IPS-18c (cell line): Measurements from ENCODE around the gene RBAK.
A peak's percentile ranks its signal among the peaks of the same experiment; 100 is the strongest.
"Not testable (repeated sequence)": the region's sequence is repeated elsewhere in the genome, so short reads cannot be mapped to it uniquely, and the experiment has no call there.

Experiments
- H3K4me3 ChIP-seq: 2 replicates; pipeline ENCODE4 v1.7.0; 2013; ENCODE audit warnings: low read depth, mild to moderate bottlenecking, low read length, moderate library complexity; ENCODE audit not compliant: insufficient read depth
- H3K9me3 ChIP-seq: one replicate; pipeline ENCODE4 v1.6.1; 2013; ENCODE audit warnings: mild to moderate bottlenecking, low read length, moderate library complexity; ENCODE audit not compliant: control insufficient read depth, insufficient read depth

Gene RBAK

DNA sequence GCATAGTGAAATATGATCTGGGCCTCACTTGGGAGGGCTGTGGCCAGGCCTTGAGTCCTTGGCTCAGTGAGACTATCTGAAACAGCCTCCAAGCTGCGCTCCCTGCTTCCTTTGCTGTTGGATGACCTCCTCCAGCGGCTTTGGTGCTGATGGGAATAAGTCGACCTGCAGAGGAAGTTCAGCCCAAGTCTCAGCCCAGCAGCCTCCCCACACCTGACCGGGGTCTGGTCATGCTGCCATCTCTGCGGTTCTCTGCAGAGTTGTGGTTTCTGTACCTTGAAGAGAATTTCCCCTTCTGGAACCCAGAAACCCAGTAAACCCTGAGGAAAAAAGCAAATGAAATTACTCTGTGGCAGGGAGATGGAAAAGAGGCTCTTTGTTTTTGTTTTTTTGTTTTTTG lies 4.6 kb upstream of the RBAK start:
- no peak overlapping the region for H3K4me3 ChIP-seq
- no peaks in the 10 kb centered on the region for H3K9me3 ChIP-seq

DNA sequence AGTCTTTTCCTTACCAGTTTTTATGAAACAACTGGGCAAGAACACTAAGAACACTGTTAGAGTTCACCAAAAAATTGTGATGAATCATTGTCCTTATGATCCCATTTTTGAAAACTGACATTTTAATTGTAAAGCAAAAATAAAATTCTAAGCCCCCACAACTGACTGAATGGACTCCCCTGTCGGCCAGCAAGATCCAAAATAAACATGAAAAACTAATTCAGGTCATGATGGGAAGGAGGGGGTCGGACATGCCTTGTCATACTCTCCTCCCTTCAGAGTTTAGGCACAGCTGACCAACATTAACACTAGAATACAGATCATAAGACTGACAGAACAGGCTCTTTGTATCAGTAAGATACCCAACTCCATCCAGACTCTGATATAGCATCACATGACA lies 2.0 kb upstream of the RBAK start:
- Histone ChIP-seq H3K9me3 (no peaks in the 10 kb centered on the region), H3K4me3 (no peak overlapping the region)

DNA sequence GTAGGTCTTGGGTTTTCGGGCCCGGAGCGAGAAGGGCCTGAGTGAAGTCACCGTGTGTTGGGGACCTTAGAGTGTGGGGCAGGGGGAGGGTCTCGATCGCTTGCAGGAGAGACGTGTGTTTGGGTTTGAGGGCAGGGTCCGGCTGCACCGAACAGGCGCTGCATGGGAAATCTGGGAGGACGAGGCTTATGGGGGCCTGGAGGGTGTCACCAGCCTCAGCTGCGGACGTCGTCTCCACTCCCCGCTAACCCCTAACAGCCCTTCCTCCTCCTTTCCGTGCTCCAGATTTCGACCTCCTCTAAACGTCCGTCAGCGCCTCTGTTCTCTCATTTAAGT lies 705 bp downstream of the RBAK start:
- peak overlapping the region; percentile 84 for H3K4me3 ChIP-seq
- not testable (repeated sequence) for H3K9me3 ChIP-seq

DNA sequence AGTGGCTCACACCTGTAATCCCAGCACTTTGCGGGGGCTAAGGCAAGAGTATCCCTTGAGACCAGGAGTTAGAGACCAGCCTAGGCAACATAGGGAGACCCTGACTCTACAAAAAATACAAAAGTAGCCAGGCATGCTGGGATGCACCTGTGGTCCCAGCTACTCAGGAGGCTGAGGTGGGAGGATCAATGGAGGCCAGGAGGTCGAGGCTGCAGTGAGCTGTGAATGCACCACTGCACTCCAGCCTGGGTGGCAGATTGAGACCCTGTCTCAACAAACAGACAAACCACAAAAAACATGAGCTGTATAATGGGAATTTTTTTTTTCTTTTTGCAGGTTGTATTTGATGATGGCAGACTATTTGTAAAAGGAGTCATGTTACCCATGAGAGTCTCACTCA lies 1.5 kb downstream of the RBAK start:
- H3K9me3 ChIP-seq, H3K4me3 ChIP-seq: not testable (repeated sequence)

DNA sequence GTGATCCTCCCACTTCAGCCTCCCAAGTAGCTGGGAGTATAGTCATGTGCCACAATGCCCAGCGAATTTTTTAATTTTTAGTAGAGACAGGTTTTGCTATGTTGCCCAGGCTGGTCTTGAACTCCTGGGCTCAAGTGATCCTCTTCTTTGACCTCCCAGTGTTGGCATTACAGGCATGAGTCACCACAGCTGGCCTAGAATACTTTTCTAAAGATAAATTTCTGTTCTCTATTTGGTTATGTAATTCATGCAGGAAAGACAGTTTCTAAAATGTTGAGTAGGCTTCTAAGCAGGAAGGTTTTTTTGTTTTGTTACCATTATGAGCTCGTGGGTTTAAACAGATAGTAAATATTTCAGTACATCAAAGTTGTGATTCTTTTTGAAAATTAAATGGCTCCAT lies 5.0 kb downstream of the RBAK start:
- H3K9me3 ChIP-seq, result peaks cover 4% of the 10 kb centered on the region

DNA sequence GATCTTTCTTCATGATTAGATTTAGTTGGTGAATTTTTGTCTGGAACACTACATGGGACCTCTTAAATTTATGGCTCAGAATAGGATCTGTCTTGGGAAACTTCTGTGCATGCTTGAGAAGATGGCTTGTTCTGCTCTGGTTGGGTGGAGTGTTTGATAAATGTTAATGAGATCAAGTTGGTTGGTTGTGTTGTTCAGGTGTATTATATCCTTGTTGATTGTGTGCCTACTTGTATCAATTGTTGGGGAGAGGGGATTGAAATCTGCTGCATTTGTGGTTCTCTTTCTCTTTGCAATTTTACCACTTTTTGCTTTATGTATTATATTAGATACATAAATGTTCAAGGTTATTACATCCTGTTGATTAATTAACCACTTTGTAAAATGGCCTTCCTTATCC lies 6.1 kb downstream of the RBAK start:
- not testable (repeated sequence) for H3K4me3 ChIP-seq

More for the DNA sequence above, 5.0 kb downstream of the RBAK start:
- no peak overlapping the region for H3K4me3 ChIP-seq

DNA sequence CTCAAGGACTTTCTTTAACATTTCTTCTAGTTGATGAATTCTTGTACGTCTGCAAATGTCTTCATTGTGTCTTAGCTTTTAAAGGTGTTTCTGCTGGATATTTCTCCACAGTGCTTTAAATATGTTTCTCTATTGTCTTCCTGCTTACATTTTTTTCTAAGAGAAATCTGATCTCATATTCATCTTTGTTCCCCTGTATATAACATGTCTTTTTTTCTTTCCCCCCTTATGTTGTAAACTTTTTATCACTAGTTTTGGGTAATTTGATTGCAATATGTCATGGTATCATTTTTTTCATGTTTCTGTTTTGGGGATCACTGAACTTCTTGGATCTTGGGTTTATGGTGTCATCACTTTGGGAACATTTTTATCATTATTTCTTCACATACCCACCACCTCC lies 7.5 kb downstream of the RBAK start:
- Histone ChIP-seq H3K4me3 (no peak overlapping the region), H3K9me3 (peaks cover 10% of the 10 kb centered on the region)

More for the DNA sequence above, 6.1 kb downstream of the RBAK start:
- H3K9me3 ChIP-seq, result not testable (repeated sequence)

DNA sequence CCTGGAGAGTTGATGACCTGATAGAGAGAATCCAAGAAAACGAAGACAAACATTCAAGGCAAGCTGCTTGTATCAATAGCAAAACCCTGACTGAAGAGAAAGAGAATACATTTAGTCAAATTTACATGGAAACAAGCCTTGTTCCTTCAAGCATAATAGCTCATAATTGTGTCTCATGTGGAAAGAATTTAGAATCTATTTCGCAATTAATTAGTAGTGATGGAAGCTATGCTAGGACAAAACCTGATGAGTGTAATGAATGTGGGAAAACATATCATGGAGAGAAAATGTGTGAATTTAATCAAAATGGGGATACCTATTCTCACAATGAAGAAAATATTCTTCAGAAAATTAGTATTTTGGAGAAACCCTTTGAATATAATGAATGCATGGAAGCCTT lies 18.0 kb downstream of the RBAK start:
- H3K4me3 ChIP-seq, result 0 out of 2 replicates have a peak overlapping the region, but pooled peaks have one; percentile 17

DNA sequence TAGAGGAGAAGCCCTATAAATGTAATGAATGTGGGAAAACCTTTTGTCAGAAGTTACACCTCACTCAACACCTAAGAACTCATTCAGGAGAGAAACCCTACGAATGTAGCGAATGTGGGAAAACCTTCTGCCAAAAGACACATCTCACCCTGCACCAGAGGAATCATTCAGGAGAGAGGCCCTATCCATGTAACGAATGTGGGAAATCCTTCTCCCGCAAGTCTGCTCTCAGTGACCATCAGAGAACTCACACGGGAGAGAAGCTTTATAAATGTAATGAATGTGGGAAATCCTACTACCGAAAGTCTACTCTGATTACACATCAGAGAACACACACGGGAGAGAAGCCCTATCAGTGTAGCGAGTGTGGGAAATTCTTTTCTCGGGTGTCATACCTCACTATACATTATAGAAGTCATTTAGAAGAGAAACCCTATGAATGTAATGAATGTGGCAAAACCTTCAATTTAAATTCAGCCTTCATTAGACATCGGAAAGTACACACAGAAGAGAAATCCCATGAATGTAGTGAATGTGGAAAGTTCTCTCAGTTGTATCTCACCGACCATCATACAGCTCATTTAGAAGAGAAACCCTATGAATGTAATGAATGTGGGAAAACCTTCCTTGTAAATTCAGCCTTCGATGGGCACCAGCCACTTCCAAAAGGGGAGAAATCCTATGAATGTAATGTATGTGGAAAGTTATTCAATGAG lies 18.9 kb downstream of the RBAK start:
- Histone ChIP-seq H3K9me3 (peaks cover 24% of the 10 kb centered on the region), H3K4me3 (no peak overlapping the region)

More for the DNA sequence above, 18.0 kb downstream of the RBAK start:
- H3K9me3 ChIP-seq, result peaks cover 26% of the 10 kb centered on the region

DNA sequence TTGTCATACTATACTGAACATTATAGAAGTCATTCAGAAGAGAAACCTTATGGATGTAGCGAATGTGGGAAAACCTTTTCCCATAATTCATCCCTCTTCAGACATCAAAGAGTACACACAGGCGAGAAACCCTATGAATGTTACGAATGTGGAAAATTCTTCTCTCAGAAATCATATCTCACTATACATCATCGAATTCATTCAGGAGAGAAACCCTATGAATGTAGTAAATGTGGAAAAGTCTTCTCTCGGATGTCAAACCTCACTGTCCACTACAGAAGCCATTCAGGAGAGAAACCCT lies 19.4 kb downstream of the RBAK start:
- H3K4me3 ChIP-seq, result no peak overlapping the region
- H3K9me3 ChIP-seq, result peaks cover 24% of the 10 kb centered on the region

DNA sequence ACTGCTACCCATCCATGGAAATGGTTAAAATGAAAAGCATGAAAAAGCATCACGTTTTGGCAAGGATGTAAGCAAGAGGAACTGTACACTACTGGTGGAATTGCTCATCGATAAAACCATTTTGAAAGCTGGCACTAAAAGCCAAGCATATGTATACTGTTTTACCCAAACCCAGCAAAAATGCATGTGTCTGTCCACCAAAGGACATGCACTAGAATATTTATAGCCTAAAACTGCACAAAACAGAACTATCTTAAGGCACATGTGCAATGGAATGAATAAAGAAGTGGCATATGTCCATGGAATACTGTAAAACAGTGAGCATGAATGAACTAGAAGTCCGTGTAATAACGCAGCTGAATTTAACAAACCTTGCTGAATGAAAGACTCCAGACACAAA lies 22.9 kb downstream of the RBAK start:
- peaks cover 25% of the 10 kb centered on the region for H3K9me3 ChIP-seq

DNA sequence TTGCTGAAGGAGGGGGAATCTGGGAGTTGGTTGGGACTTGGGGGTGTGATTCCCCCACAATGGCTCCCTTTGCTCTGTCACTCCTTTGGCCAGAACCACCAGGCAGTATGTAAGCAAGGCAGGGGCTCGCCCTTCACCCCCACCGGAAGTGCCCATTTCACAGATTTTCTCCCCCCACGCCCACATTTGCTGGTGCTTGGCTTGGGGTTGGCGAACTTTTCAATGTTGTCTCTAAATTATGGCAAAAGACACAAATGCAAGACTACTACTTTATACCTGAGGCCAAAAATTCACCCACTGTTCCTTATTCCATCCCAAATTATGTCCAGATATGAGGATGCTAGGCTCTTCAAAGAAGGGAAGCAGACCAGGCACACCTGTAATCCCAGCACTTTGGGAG lies 24.5 kb downstream of the RBAK start:
- H3K9me3 ChIP-seq, result peaks cover 13% of the 10 kb centered on the region
- H3K4me3 ChIP-seq, result no peak overlapping the region

More for the DNA sequence above, 22.9 kb downstream of the RBAK start:
- no peak overlapping the region for H3K4me3 ChIP-seq

DNA sequence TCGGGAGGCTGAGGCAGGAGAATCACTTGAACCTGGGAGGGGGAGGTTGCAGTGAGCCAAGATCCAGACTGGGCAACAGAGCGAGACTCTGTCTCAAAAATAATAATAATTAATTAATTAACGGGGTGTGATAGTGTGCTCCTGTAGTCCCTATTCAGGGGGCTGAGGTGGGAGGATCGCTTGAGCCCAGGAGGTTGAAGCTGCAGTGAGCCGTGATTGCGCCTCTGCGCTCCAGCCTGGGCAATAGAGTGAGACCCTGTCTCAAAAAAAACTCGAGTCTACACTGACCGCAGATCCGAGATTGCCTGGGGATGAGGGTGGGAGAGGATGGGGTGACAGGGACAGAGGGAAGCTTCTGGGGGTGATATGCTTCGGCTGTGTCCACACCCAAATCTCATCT lies 29.5 kb downstream of the RBAK start:
- H3K9me3 ChIP-seq, H3K4me3 ChIP-seq: not testable (repeated sequence)

DNA sequence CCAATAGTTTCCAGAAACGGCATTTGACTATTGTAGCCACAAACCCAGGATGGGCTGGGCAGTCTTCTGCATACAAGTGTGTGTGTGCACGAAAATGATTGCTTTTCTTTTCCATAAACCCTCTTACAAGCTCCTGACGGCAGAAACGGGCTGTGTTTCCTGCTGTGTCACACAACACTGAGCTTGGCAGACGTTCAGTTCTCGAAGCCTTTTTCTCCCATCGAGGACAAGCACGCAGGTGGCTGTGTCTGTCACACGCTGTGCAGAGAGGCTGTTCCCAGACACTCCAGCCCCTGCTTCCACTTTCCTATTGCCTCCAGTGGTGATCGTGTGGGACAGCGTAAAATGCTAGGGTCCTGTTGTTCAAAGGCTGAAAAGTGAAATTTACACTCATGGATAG lies 32.1 kb downstream of the RBAK start:
- H3K4me3 ChIP-seq, result no peak overlapping the region
- peaks cover 3% of the 10 kb centered on the region for H3K9me3 ChIP-seq

DNA sequence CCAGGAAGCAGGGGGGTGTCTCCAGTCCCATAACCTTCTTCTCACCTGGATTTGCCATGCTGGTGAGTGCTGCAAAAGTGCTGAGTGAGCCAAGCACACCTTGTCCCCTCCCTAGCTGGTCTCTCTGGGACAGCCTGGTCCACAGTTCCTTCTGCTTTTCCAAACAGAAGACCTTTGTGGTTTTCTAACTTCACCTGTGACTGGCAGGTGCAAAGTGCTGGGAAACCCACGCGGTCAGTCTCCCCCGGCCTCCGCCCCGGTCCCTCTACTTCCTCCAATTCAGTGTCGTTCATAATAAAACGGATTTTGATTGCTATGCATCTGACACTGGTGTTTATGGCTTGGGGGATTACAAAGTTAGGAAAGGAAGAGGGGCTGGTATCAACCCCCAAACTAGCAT lies 37.1 kb downstream of the RBAK start:
- H3K9me3 ChIP-seq, result peaks cover 3% of the 10 kb centered on the region
- H3K4me3 ChIP-seq, result no peak overlapping the region

DNA sequence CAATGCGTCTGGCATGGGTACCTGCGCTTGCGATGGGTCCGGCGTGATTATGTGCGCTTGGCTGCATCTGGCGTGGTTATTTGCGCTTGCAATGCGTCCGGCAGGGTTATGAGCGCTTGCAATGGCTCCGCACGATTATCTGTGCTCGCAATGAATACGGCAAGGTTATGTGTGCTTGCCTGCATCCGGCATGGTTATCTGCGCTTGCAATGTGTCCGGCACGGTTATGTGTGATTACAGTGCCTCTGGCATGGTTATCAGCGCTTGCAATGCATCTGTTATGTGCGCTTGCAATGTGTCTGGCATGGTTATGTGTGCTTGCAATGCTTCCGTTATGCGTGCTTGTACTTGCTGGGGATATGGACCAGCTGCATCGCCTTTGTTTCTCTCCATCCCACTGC lies 37.7 kb downstream of the RBAK start:
- H3K4me3 ChIP-seq, result no peak overlapping the region
- H3K9me3 ChIP-seq, result peaks cover 3% of the 10 kb centered on the region

DNA sequence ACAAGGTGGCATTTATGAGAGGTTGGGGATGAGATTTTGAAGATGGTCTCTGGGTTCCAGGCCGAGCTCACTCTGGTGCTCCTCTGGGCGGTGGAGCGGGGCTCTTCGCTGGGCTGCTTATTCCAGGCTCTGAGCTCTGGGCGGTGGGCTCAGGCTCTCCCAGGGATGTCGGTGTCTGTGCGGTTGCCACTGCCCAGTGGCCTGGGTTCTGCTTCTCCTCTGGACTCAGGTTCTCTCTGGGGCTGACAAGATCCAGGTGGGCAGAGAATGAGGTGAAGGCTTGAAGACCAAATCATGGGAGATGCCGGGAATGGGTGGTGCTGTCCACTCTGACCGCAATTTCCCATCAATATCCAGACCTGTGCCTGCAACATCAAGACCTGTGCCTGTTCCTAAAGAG lies 40.6 kb downstream of the RBAK start:
- Histone ChIP-seq H3K9me3 (no peaks in the 10 kb centered on the region), H3K4me3 (no peak overlapping the region)

DNA sequence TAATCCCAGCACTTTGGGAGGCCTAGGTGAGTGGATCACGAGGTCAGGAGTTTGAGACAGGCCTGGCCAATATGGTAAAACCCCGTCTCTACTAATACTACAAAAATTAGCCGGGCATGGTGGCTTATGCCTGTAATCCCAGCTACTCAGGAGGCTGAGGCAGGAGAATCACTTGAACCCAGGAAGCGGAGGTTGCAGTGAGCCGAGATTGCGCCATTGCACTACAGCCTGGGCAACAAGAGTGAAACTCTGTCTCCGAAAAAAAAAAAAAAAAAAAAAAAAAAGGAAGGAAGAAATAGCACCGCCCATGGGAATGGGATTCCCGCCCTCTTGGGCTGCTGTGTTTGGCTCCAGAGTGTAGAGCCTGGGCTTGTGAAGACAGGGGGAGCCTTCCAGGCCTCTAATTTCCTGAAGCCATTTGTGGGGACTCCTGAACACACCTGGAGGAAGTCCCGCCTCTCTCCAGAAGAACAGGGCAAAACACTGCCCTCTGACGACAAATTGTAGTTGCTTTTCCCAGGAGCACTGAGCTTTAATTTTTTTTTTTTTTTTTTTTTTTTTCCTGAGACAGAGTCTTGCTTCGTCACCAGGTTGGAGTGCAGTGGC lies 42.7 kb downstream of the RBAK start:
- not testable (repeated sequence) for H3K4me3 ChIP-seq, H3K9me3 ChIP-seq

DNA sequence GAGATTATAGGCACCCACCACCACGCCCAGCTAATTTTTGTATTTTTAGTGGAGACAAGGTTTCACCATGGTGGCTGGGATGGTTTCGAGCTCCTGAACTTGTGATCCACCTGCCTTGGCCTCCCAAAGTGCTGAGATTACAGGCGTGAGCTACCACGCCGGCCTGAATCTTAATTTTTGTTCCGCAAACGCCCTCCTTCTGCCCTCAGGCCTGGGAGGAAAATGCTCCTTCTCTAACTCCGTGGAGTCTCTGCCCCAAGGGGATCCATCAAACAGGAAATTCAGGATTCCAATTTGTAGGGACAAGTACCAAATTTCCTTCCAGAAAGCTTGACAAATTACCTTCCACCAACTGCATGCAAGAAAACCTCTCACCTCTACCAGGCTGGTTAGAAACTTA lies 43.2 kb downstream of the RBAK start:
- H3K9me3 ChIP-seq, result no peaks in the 10 kb centered on the region
- H3K4me3 ChIP-seq, result no peak overlapping the region
